ENCODE data around the gene KHSRP. TPM values are rescaled to one million over a fixed set of nuclear protein-coding genes. Genes with fewer than 3 reads are reported as not detected.

The KHSRP gene
- total and polyA plus RNA-seq, 10 of the 15 experiments (the other 5 are each of a cell fraction or from before 2014, with no cell fraction given) = 4.8 to 440 (median 82.0) TPM

DNA sequence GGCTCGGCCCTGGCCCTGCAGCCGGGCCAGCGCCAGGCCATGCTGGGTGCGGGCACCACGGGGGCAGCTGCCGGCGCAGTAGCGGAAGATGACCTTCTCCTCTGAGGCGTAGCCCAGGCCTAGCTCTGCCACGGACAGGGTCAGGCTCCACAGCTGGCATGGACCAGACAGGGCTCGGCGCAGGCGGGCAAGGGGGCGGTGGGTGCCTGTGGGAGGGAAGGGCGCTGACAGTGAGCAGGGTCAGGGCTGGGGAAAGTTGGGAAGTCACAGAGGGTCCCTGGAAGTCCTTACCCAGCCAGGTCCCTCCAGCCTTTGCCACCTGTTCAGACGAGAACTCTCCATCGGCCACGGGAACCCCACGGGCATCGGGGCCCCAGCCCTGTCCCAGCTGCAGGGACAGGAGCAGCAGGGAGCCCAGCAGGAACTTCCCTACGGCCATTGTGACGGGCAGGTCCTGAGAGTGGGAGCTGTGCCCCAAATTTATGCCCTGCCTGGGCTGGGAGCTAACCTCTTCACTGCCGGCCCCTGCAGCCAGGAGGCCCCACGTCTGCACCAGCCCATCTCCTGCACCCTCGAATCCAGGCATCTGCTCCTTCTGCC, 49.1 kb downstream of the KHSRP start, which contains the start of gene PSPN:
TSS of gene PSPN (minus strand) at position 523 of the 600 bp plus-strand sequence. CDS start at position 439, 84 bp downstream.
- Histone ChIP-seq H3K4me1 (ENCODE audit: control insufficient read depth, insufficient read depth, low read length) (peaks cover 2% of the 10 kb centered on the region; the same call in 1 of the 2 replicates), H3K27ac (ENCODE audit: control insufficient read depth, insufficient read depth) (no peak within 1 kb of the TSS), H4K20me1 (ENCODE audit: control insufficient read depth, insufficient read depth) (no peaks in the 10 kb centered on the region), H3K4me2 (ENCODE audit: control insufficient read depth, insufficient read depth) (no peak within 1 kb of the TSS), H3K4me3 (no peak within 1 kb of the TSS), H3K9ac (ENCODE audit: control insufficient read depth, insufficient read depth, low read length) (no peak within 1 kb of the TSS), H3K9me3 (replicated peaks; ENCODE audit: control insufficient read depth, insufficient read depth, low read length) (peaks cover 1% of the 10 kb centered on the region; the same call in 1 of the 3 replicates), H3K36me3 (ENCODE audit: control insufficient read depth in 2 of 2, insufficient read depth in 2 of 2, low read length in 1 of 2) (peaks cover 8 to 10% of the 10 kb centered on the region in 2 experiments), H2AFZ (ENCODE audit: control insufficient read depth, low read depth, low read length) (no peak within 1 kb of the TSS), H3K27me3 (replicated peaks in 1 of 2; ENCODE audit: control insufficient read depth in 2 of 2, insufficient read depth in 2 of 2, low read length in 1 of 2) (no peaks in the 10 kb centered on the region), H3K79me2 (ENCODE audit: control insufficient read depth, insufficient read depth, low read length) (no peaks in the 10 kb centered on the region; the same call in 1 of the 2 replicates)
- SMC1A ChIA-PET (ENCODE audit: uncharacterized antibody, unreplicated experiment) = no interaction called here
- DNase-seq (ENCODE audit: low read depth, low spot score) = no peak
- no peak for ATAC-seq
- POLR2A ChIA-PET = no interaction called here
- BruUV-seq (replicated peaks) = no TSS peak
- RAD21 ChIA-PET (ENCODE audit: unreplicated experiment) = no interaction called here
- 79% methylated on average over 18 of the region's 25 CpGs for WGBS (ENCODE audit: insufficient coverage, insufficient replicate concordance, low lambda C conversion rate, missing lambda C conversion rate)
- in situ Hi-C loops (cut with MboI) = no loop called here
- TF ChIP-seq MTA3 (IDR thresholded peaks at IDR 0.05; ENCODE audit: borderline replicate concordance, low read length) = no peak
- TF ChIP-seq IRF5 (IDR thresholded peaks at IDR 0.05; ENCODE audit: borderline replicate concordance) = no peak
- TF ChIP-seq USF1 (IDR thresholded peaks at IDR 0.05; ENCODE audit: borderline replicate concordance, extremely low read length, insufficient read depth, low read depth, low read length) = no peak
- no peak for TF ChIP-seq REST (IDR thresholded peaks at IDR 0.05; ENCODE audit: low read depth, low read length)
- TF ChIP-seq TCF12 (IDR thresholded peaks at IDR 0.05; ENCODE audit: low read depth, low read length) = no peak
- TF ChIP-seq NFIC (IDR thresholded peaks at IDR 0.05; ENCODE audit: low read depth, low read length) = no peak
- no peak for TF ChIP-seq HCFC1 (IDR thresholded peaks at IDR 0.05; ENCODE audit: low read length)
- no peak for TF ChIP-seq EZH2 (IDR thresholded peaks at IDR 0.05; ENCODE audit: borderline replicate concordance, control insufficient read depth, low read depth, low read length)
- TF ChIP-seq, protein P1, sequence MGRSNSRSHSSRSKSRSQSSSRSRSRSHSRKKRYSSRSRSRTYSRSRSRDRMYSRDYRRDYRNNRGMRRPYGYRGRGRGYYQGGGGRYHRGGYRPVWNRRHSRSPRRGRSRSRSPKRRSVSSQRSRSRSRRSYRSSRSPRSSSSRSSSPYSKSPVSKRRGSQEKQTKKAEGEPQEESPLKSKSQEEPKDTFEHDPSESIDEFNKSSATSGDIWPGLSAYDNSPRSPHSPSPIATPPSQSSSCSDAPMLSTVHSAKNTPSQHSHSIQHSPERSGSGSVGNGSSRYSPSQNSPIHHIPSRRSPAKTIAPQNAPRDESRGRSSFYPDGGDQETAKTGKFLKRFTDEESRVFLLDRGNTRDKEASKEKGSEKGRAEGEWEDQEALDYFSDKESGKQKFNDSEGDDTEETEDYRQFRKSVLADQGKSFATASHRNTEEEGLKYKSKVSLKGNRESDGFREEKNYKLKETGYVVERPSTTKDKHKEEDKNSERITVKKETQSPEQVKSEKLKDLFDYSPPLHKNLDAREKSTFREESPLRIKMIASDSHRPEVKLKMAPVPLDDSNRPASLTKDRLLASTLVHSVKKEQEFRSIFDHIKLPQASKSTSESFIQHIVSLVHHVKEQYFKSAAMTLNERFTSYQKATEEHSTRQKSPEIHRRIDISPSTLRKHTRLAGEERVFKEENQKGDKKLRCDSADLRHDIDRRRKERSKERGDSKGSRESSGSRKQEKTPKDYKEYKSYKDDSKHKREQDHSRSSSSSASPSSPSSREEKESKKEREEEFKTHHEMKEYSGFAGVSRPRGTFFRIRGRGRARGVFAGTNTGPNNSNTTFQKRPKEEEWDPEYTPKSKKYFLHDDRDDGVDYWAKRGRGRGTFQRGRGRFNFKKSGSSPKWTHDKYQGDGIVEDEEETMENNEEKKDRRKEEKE (IDR thresholded peaks at IDR 0.05) = no peak
- no peak for TF ChIP-seq ZBTB11 (CRISPR knock-in tag; IDR thresholded peaks at IDR 0.05)
- intact Hi-C loops (cut with micrococcal nuclease; ENCODE audit: unreplicated experiment) = no loop called here
- no peak for FAIRE-seq
- CTCF ChIA-PET = no interaction called here

Data from GM12878 (cell line).